Coronary artery (tissue), 2 donors: ENCODE data around the gene NPHP4.

Experiments used
- DNase-seq: peaks from one replicate; pipeline ENCODE4 v3.0.0-alpha.2; 2017; ENCODE audit warnings: low spot score
- H3K27ac ChIP-seq, 2 donors: fragments of 200-600 bp; sonication (generic); one replicate each; pipeline ENCODE4 v1.5.1; 2016 to 2019
- H3K4me3 ChIP-seq: fragments of 200-600 bp; sonication (generic); 2 replicates; pipeline ENCODE4 v1.5.1; 2016; ENCODE audit warnings: mild to moderate bottlenecking, moderate library complexity
- CTCF ChIP-seq: fragments of 200-600 bp; sonication (generic); IDR thresholded peaks from one replicate; pipeline ENCODE4 v1.5.1; 2019; ENCODE audit warnings: antibody characterized with exemption

Gene NPHP4

GRCh38 chr1:5975133-5975880 is 16.9 kb downstream of the NPHP4 start:
- Histone ChIP-seq H3K4me3 (no peak overlapping the region), H3K27ac (no peak overlapping the region)
- peak; percentile 45 for TF ChIP-seq CTCF
- no peak for DNase-seq

- DNase-seq, result no peak
- TF ChIP-seq CTCF, result no peak
- no peak overlapping the region for H3K4me3 ChIP-seq
Observed at GRCh38 chr1:5974631-5975030, 17.6 kb downstream of the NPHP4 start.

GRCh38 chr1:5973771-5974170 is 18.5 kb downstream of the NPHP4 start:
- Histone ChIP-seq H3K4me3 (no peak overlapping the region), H3K27ac (no peak overlapping the region)
- DNase-seq, result no peak
- no peak for TF ChIP-seq CTCF

More at GRCh38 chr1:5974631-5975030, 17.6 kb downstream of the NPHP4 start:
- H3K27ac ChIP-seq, result no peak overlapping the region

- TF ChIP-seq CTCF, result no peak
- no peak overlapping the region for H3K27ac ChIP-seq
- no peak overlapping the region for H3K4me3 ChIP-seq
- DNase-seq, result no peak
Observed at GRCh38 chr1:5972198-5972520, 20.1 kb downstream of the NPHP4 start.

GRCh38 chr1:5971471-5972197 is 20.6 kb downstream of the NPHP4 start:
- no peak for TF ChIP-seq CTCF
- Histone ChIP-seq H3K27ac (no peak overlapping the region), H3K4me3 (no peak overlapping the region)
- DNase-seq, result no peak

- no peak for DNase-seq
Observed at GRCh38 chr1:5970610-5971273, 21.5 kb downstream of the NPHP4 start.

More at GRCh38 chr1:5970610-5971273, 21.5 kb downstream of the NPHP4 start:
- no peak for TF ChIP-seq CTCF
- Histone ChIP-seq H3K4me3 (no peak overlapping the region), H3K27ac (no peak overlapping the region)
